ENCODE measurements around the gene TMEM184A.
"Not testable (repeated sequence)": the region's sequence is repeated elsewhere in the genome, so short reads cannot be mapped to it uniquely, and the experiment has no call there.

The TMEM184A gene

GRCh38 chr7:1584700-1585099 is 28.7 kb upstream of the TMEM184A start:
- no peak for TF ChIP-seq POLR2A (IDR thresholded peaks at IDR 0.05; ENCODE audit: low read depth, low read length)
- DNase-seq (ENCODE audit: insufficient read length, low spot score) (no peak), FAIRE-seq (no peak)

GRCh38 chr7:1583241-1583930 is 27.4 kb upstream of the TMEM184A start:
- not testable (repeated sequence) for FAIRE-seq; DNase-seq (ENCODE audit: insufficient read length, low spot score)

DNA sequence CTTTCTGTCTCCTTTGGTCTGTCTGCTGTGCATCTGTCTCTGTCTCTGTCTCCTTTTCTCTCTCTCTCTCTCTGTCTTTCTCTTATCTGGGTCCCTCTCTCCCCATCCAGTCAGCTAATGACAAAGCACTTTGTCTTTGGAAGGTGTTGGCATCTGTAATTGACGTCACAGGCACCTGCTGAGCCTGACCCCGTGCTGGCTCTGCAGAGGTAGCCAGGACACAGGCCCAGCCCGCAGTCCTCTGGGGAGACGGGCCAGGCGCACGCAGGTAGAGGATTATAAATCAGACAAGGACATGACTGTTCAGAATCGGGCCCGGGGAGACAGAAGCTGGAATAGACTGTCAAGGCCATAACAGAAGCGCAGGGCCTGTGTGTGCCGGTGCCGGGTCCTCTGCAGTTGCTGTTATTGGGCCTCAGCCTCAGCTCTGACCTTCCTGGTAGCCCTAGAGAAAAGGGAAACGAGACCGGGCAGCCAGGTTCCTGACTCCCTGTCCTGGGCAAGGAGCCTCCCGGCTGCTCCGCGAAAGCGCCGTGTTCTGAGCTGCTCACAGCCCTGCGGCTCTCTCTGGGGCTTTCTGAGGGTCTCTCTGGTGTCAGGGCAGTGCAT is 24.5 kb upstream of the TMEM184A start:
- TF ChIP-seq POLR2A (IDR thresholded peaks at IDR 0.05; ENCODE audit: low read depth, low read length) = no peak
- DNase-seq (ENCODE audit: insufficient read length, low spot score) (no peak), FAIRE-seq (no peak)

DNA sequence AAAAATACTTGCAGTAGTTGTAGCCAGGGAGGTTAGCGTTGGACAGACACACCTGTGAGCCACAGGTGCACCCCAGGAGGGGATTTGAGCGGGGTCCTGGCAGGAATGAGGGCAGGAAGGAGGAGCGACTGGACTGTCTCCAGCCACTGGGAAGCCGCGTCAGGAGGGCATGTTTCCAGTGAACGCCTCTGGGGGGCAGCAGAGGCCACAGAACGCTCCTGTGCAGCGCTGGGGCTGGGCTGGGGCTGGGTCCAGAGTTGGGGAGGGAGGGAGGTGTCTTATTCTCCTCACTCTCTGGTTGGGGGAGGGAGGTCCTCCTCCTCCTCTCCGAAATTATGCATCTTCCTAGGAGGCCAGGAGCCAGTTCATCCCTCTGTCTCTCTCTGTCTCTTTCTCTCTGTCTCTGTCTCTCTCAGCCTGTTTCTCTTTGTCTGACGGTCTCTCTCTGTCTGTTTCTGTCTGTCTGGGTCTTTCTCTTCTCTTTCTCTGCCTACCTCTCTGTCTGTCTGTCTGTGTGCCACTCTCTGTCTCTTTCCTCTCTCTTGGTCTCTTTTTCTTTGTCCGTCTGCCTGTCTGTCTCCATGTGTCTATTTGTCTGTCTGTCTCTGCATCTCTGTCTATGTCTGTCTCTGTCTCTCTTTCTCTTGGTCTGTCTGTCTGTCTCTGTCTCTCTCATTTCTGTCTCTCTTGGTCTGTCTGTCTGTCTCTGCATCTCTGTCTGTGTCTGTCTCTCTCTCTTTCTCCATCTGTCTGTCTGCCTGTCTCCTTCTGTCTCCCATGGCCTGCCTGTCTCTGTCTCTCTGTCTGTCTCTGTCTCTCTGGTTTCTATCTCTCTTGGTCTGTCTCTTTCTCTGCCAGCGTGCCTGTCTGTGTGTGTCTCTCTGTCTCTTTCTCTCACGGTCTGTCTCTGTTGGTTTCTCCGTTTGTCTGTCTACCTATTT is 23.7 kb upstream of the TMEM184A start:
- TF ChIP-seq POLR2A (IDR thresholded peaks at IDR 0.05; ENCODE audit: low read depth, low read length) = no peak
- no peak for FAIRE-seq
- peak; percentile 96 for DNase-seq (ENCODE audit: insufficient read length, low spot score)

- no peak for DNase-seq (ENCODE audit: insufficient read length, low spot score)
- FAIRE-seq = no peak
- TF ChIP-seq POLR2A (IDR thresholded peaks at IDR 0.05; ENCODE audit: low read depth, low read length) = no peak
Observed at GRCh38 chr7:1578513-1578912, 22.5 kb upstream of the TMEM184A start.

DNA sequence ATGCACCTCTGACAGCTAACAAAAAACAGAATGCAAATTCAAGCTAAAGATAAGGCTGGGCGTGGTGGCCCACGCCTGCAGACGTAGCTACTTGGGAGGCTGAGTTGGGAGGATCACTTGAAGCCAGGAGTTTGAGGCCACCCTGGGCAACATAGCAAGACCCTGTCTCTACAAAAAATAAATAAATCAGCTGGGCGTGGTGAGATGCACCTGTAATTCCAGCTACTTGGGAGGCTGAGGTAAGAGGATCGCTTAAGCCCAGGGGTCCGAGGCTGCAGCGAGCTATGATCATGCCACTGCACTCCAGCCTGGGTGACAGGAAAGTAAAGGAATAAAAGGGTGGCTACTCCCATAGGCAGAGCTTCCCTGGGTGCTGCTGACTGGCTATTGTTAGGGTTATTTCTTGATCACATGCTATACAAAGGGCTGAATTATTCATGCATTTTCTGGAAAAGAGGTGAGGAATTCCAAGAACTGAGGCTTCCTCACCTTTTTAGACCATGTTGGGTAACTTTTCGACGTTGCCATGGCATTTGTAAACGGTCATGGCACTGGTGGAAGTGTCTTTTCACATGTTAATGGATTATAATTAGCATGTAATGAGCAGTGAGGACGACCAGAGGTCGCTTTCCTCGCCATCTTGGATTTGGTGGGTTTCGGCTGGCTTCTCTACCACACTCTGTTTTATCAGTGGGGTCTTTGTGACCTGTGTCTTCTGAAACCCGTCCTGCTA is 20.7 kb upstream of the TMEM184A start:
- no peak for DNase-seq (ENCODE audit: insufficient read length, low spot score)
- FAIRE-seq = no peak
- TF ChIP-seq POLR2A (IDR thresholded peaks at IDR 0.05; ENCODE audit: low read depth, low read length) = no peak

DNA sequence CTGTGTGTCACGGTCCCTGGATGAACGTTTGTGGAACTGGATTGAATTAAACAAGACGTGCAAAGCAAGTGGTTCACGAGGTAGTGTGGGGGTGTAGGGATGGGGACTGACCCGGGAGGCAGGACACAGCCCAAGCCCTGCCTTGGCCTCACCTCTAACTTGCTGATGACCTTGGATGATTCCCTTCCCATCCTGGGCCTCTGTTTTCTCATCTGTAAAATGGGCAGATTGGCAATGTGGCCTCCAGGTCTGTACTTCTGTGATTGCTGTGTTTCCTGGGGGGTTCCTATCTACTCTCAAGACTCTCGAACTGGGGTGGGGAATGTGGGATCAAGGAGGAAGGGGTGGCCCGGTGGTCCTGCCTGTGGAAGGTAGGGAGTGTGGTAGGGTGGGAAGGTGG is 19.8 kb upstream of the TMEM184A start:
- FAIRE-seq = no peak
- no peak for TF ChIP-seq POLR2A (IDR thresholded peaks at IDR 0.05; ENCODE audit: low read depth, low read length)
- no peak for DNase-seq (ENCODE audit: insufficient read length, low spot score)

DNA sequence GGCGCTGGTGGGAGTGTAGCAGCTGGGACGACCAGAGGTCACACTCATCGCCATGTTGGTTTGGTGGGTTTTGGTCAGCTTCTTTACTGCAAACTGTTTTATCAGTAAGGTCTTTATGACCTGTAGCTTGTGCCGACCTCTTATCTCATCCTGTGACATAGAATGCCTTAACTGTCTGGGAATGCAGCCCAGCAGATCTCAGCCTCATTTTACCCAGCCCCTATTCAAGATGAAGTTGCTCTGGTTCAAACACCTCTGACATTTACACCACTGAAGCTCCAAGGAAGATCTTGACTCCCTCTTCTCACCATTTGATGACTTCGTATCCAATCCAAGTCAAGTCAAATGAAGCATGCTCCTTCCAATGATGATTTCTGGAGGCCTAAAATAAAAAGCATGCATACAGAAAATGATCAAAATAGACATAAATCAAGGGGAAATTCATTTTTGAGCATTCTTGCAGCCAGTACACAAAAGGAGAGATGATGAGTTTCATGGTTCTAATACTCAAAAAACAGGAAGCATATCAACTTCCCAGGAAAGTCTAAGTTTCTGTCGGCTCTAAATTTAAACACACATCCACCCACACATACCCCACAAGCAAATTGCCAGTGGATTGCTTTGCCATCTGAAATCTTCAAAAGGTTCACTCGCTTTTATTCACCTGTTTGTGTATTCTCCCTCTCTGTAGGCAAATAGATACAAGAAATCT is 16.3 kb upstream of the TMEM184A start:
- FAIRE-seq = no peak
- no peak for TF ChIP-seq POLR2A (IDR thresholded peaks at IDR 0.05; ENCODE audit: low read depth, low read length)
- no peak for DNase-seq (ENCODE audit: insufficient read length, low spot score)

GRCh38 chr7:1569833-1570632 is 14.0 kb upstream of the TMEM184A start, which contains the start of gene PSMG3:
TSS of gene PSMG3 (minus strand) at chr7:1570032. CDS start at chr7:1569339, 693 bp downstream.
- FAIRE-seq (no peak), DNase-seq (ENCODE audit: insufficient read length, low spot score) (peak; percentile 97)
- TF ChIP-seq POLR2A (IDR thresholded peaks at IDR 0.05; ENCODE audit: low read depth, low read length) = peak; percentile 86

GRCh38 chr7:1569440-1569832 is 13.4 kb upstream of the TMEM184A start:
- no peak for TF ChIP-seq POLR2A (IDR thresholded peaks at IDR 0.05; ENCODE audit: low read depth, low read length)
- FAIRE-seq (no peak), DNase-seq (ENCODE audit: insufficient read length, low spot score) (no peak)

DNA sequence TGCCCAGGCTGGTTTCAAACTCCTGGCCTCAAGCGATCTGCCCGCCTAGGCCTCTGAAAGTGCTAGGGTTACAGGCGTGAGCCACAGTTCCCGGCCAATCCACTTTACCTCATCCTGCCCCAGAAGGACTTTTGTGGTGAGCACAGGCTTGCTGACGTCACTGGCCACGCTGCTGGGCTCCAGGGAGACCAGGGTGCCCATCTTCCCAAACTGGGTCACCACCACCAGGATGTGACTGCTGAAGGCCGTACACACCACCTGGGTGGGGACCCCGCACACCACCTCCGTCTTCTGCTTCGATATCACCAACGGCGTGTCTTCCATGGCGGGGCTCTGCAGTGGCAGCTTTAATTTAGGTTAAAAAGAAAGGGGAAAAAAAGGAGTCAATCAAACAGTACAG is 13.0 kb upstream of the TMEM184A start:
- peak; percentile 73 for DNase-seq (ENCODE audit: insufficient read length, low spot score)
- 0 out of 2 replicates have a peak, but pooled peaks have one; percentile 25 for TF ChIP-seq POLR2A (IDR thresholded peaks at IDR 0.05; ENCODE audit: low read depth, low read length)
- FAIRE-seq = no peak

DNA sequence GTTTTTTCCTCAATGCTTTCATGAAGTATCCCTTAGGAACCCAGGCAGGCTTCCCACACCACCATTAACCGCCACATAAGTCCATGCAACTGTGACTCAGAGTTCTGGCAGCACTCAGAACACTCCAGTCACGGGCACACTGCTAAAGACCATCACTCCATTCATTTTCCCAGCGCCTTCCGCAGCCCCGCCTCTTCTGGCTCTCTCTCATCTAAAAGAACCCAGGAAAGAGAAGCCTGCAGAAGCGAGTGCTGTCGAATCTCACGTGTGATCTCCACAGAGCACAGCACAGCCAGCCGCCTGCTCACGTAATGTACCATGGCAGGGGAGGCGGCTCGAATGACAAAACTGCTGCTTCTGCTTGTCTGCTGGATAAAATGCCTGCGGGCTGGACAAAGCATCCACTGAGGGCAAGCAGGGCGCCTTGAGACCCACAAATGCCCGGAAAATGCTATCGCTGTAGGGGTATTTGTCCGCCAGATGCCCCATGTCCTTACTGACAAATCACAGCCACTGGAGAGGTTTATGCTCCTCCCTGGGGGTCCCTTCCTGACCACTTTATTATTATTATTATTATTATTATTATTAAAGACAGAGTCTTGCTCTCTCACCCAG is 12.0 kb upstream of the TMEM184A start:
- FAIRE-seq = peak; percentile 33
- DNase-seq (ENCODE audit: insufficient read length, low spot score) = peak; percentile 96
- 0 out of 2 replicates have a peak, but pooled peaks have one; percentile 18 for TF ChIP-seq POLR2A (IDR thresholded peaks at IDR 0.05; ENCODE audit: low read depth, low read length)

Data from H54 (cell line).